Amniotic stem cell (primary cell): Measurements from ENCODE around the gene C9.
"Not testable (repeated sequence)": the region's sequence is repeated elsewhere in the genome, so short reads cannot be mapped to it uniquely, and the experiment has no call there.

Experiments used
- DNase-seq: peaks from one replicate; lab custom pipeline; 2025; lab: John Stamatoyannopoulos, UW

The C9 gene

DNA sequence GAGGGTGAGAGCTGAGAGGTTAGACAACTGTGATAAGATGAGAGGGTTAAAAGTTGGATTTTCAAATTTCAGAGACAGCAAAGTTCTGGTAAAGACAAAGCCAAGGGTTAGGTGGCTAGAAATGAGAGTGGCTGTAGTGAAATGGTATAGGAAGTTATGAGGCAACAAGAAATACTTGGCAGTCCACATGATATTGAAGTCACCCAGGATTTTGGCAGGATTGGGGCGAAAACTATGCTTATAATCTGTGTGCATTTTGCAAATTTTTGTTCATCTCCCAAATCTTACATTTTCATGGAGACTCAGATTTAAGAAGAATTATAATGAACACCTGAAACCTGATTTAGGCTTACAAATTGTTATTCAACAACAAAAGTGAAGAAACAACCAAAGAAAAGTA lies 35.6 kb downstream of the C9 start:
- DNase-seq: no peak

DNA sequence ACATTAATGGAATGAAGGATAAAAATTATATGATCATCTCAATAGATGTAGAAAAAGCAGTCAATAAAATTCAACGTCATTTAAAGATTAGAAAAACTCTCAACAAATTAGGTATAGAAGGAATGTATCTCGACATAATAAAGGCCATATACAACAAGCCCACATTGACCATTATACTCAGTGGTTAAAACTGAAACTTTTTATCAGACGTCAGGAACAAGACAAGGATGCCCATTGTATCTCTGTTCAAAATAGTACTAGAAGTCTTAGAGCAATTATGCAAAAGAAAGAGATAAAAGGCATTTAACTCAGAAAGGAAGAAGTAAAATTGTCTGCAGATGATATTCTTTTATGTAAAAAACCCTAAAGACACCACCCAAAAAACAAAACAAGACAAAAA lies 40.8 kb downstream of the C9 start:
- no peak for DNase-seq

DNA sequence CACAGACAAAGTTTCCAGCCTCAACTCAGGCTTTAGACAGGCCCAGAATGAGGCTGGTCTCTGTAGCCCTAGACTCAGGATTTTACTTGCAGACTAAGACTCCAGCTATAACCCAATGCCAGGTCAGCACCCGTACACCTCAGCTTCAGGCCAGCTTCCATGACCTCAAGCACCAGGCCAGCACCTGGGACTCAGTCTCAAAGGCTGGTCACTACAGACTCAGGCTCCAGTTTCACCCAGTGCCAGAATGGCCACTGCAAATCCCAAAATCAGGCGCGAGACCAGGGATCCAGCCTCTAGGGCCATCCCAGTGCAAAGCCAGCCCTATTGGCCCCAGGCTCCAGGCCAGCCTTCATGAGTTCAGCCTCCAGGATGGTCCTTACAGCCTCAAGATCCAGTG lies 44.9 kb downstream of the C9 start:
- no peak for DNase-seq

DNA sequence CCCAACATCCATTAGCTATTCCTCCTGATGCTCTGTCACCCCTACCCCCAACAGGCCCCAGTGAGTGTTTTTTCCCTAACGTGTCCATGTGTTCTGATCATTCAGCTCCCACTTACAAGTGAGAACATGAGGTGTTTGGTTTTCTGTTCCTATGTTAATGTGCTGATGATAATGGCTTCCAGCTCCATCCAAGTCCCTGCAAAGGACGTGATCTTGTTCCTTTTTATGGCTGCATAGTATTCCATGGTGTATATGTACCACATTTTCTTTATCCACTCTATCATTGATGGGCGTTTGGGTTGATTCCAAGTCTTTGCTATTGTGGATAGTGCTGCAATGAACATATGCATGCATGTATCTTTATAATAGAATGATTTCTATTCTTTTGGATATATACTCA lies 47.8 kb downstream of the C9 start:
- DNase-seq: not testable (repeated sequence)

DNA sequence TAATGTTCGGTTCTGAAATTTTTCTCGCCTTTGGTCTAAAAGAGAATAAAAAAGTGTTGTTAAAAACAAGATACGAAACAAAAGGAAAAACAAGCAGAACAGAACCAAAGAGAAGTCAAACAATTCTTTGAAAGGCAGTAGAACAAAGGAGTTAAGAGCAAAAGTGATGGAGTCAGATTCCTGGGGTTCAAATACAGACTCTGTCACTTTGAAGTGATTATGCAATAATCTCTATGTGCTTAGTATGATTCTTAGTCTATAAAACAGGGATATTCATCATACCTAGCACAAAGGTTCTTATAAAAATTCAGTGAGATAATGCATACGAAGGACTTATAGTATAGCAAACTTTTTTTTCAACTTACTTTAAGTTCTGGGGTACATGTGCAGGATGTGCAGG lies 48.3 kb downstream of the C9 start:
- no peak for DNase-seq

DNA sequence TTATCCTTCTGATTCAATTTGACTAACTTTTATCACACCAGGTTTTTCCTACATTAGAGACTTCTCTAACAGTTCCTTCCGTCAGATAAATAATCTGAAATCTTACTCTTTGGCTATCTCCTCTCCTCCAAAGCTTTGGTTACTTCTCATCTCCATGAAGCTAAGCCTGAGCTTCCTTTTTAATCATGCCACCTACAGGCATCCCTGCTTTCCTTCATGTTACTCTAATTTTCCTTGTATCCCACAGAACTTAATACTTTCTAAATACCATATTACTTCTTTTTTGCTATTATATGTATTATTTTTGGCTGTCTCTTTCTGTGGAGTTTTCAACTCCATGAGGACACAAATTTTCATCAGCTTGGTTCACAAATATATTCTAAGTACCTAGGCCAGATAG lies 49.7 kb downstream of the C9 start:
- DNase-seq: no peak

DNA sequence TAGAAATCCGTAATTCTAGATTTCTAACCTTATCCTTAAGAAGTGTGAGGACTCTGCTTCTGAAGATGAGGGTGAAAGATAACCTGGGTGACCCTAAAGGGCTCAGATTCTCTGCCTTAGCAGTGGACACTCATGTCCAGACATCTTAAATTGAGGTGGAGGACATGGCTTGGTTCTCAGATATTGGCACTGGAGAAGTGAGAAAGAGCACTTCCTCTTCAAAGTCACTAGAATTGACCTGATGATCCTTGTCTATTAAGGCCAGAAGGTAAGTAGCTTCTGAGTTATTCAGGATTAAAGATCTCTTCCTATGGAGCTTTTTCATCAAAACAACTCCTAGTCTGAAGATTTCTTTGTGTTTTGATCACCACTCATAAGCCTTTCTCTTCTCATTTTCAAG lies 54.8 kb downstream of the C9 start:
- no peak for DNase-seq

DNA sequence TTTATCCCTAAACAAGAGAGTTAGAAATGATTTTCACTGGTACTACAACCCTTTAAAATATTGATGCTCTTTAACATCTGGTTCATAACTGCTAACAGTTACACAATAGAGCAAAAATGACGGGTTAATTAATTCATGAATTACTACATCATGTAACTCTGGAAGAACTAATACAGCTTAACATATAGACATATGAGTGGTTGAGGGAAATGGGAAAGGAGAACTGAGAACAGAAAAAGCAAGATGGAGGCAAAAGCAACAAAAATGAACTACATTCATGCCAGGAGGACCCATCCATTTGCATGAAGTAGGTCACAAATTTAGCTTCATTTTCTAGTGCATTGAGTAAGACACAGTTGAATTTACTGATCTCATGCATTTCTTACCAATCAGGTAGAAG lies 61.8 kb downstream of the C9 start:
- DNase-seq: no peak

DNA sequence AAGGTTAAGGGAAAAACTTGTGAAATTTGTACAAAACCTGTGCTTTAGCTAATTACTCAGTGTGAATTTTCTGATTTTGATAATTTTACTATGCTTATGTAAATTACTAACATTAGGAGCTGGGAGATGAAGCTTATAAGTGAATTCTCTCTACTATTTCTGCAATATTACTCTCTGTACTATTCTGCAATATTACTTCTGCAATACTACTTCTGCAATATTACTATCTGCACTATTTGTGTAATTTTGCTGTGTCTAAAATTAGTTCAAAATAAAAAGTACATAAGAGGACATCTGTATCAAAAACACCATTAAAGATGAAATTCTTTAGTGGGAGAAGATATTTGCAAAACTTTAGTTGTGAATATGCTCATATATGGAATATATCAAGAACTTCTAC lies 62.9 kb downstream of the C9 start:
- DNase-seq: no peak

DNA sequence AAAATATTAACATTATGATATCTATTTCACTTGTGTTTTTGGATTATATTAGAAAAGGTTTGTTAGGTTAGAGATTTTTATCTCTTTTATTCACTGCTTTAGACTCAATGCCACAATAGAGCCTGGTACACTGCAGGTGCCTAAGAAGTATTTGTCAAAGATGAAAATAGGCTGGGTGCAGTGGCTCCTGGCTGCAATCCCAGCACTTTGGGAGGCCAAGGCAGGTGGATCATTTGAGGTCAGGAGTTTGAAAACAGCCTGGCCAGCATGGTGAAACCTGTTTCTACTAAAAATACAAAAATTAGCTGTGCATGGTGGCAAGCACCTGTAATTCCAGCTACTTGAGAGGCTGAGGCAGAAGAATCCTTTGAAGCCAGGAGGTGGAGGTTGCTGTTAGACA lies 64.3 kb downstream of the C9 start:
- DNase-seq: no peak

DNA sequence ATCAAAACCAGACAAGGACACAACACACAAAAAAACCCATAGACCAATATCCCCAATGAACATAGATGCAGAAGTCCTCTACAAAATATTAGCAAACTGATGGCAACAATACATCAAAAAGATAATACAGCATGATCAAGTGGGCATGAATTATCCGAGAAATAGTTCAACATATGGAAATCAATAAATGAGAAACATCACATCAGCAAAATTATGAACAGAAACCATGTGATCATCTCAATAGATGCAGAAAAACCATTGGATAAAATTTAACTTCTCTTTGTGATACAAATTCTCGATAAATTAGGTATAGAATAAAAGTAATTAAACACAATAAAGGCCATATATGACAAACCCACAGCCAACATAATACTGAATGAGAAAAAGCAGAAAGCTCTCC lies 69.6 kb downstream of the C9 start:
- no peak for DNase-seq

DNA sequence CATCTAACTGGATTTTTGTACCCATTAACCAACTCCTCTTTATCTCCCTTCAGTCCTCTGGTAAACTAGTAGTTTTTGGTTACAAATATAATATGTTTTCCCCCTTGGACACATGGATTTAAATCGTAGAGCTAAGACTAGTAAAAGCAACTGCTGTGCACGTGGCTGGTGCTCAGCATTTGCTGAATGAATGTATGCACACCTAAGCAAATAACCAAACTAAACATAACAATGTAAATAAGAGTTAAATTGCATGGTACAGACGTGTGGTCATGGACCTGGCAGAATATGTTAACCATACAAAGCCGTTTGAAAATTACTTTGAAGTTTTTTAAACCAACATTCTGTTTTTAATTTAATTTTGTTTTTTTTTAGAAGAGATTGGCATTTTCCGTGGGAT lies 79.7 kb downstream of the C9 start:
- no peak for DNase-seq

DNA sequence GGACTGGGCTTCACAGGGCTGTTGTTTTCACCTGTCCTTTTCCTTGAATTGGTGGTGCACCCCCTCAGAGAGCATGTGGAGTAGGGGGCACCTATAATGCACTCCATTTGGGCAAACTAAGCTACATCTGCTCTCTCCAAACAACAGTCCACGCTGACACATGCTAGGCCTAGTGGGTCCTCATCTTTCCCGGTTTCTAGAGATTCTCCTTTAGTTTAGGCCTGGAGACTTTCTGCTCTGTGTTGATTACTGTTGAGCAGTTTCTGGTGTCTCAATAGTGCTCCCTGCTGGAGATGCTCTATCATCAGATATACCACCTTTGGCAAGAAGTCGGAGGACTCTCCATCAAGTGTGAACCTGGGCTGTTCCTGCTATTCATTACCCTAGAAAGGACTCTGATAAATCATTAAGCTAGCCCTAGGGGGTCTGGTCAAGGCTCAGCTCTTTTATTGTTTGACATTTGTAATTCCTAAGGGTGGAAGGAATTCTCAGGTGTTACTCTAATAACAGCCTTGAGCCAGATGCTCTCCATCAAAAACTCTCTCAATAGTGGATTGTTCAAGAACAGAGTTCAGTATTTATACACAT lies 81.0 kb downstream of the C9 start:
- DNase-seq: peak; percentile 72

DNA sequence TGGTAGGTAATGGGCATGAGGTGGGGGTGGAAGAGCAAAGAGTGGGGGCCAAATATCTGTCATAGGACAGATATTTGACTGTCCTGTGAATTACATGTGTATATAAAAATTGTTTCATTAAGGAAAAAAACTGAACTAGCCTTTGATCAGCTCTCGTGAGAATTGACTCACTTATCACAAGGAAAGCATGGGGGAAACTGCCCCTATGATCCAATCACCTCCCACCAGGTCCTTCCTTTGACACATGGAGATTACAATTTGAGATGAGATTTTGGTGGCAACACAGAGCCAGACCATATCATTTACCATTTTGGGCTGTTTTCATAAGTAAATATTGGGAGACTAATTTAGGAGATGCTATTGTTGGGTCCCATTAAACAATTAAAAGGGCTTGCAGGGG lies 81.7 kb downstream of the C9 start:
- DNase-seq: no peak

DNA sequence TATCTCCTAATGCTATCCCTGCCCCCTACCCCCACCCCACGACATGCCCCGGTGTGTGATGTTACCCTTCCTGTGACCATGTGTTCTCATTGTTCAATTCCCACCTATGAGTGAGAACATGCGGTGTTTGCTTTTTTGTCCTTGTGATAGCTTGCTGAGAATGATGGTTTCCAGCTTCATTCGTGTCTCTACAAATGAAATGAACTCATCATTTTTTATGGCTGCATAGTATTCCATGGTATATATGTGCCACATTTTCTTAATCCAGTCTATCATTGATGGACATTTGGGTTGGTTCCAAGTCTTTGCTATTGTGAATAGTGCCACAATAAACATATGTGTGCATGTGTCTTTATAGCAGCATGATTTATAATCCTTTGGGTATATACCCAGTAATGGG lies 88.4 kb downstream of the C9 start:
- DNase-seq: not testable (repeated sequence)

DNA sequence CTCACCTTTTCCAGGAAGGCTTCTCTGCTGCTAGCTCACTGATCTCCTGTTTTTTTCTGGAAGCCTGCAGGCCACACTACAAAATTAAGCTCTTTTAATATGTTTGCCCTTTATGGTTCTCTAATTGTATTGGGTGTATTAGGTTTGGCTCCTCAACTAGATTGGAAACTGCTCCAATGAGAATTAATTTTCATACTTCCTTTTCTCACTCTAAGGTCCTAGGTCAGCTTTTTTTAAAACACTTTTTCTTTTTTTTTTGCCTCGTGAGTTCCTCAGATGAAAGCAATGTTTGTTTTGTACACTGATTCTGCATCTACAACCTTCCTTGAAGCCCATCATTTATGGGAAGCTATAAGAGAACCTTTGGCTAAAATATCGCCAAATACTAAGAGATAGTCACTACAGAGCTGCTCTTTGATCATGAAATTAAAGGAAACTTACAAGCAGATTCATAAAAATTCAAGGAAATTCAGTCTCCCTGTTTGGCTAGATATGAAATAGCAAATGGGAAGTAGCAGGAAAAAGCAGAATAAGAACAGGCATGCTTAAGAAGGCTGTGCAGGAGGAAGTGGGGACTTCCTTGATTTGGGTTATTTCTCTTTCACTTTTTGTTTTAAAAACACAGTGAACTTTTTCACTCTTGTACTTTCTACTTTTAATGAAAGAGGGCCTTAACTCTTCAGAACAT lies 89.8 kb downstream of the C9 start:
- no peak for DNase-seq

DNA sequence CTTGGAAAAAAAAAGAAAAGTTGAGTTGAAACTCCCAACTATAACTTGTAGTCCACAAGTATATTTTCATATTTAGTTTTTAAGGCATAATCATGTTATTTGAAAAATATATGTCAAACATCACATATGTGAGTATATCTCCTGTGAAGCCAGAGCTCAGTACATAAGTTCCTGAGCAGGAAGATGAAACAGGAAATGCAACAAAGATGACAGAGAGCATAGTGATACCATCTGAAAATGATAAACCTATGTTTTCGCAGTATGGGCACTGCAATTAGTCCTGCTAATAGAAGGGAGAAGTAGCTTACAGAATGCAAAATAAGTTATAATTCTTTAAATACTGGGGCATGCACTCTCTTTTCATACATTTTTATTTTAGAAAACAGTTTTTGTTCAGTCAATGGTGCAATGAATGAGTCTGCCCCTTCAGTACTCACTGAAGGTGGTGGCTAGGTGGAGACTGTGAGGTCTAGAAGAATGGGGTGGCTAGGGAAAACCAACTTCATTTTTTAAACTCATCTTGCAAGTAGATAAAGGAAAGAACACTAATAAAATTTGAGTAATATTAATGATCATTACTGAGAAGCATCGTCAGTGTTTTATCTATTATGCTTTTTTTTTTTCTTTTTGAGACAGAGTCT lies 90.9 kb downstream of the C9 start:
- DNase-seq: no peak

DNA sequence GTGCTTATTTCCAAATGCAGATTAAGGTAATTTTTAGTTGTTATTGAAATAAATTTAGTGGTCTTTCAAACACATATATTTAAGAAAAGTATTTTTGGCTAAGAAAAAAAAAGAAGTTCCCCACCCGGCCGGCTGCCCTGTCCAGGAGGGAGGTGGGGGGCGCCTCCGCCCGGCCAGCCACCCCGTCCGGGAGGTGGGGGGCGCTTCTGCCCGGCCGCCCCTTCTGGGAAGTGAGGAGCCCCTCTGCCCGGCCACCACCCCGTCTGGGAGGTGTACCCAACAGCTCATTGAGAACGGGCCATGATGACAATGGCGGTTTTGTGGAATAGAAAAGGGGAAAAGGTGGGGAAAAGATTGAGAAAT lies 91.4 kb downstream of the C9 start:
- not testable (repeated sequence) for DNase-seq

DNA sequence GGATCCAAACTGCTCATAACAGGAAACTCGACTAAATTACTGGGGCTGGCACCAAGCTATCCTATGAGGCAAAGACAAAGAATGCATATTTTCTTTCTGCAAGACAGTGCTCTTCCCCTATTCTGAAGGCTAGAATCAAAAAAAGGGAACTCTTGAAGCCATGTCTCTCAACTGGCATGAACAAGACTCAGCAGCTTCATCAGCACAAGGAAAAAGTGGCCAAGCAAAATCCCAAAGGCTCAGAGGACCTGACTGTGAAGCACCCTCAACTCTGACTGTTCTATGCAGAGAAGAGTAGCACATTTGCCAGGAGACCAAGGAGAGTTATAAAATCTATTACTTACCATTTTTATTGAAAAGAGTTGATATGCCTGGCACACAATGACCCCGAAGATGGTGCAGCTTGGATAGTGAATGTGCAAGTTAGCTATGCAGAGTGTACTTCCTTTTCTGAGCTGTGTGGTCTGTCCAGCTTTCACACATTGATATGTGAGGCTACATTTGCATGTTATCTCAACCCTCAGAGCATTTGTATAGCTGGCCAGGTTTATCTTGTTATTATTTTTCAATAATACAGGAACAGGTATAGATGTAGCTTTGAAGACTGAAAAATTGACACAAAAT lies 94.0 kb downstream of the C9 start:
- no peak for DNase-seq

DNA sequence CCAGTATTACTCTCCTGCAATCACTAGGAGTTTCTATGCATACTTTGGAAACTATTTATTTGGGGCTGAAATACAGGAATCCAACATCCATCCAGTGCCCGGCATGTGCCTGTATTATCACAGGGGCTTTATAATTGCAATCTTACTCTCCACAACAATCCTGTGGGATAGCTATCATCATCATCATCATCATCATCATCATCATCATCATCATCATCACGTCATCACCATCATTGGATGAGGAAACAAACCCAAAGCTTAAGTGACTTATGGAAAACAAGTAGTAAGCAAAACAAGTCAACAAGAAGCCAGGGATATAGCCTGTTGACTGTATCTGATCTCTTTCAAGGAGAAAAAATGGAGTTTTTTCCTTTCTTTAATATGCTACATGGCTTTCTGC lies 97.1 kb downstream of the C9 start:
- DNase-seq: no peak

DNA sequence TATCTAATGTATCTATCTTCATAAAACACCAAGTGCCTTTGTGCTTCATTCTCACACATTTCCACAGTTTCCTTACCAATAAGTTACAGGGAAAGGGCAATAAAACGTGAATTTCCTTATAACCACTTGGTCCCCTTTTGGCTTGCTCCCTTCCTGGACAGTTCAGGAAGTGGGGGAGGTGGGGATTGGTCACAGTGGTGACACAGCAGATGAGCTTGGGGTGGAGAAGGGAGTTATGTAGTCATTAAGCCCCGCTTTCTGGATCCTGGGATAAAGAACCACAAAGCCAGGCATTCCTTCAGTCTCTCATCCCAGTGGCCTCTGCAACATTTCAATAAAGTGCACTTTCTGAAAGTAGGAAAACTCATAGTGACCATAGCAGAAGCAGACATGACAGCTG lies 97.9 kb downstream of the C9 start:
- no peak for DNase-seq

DNA sequence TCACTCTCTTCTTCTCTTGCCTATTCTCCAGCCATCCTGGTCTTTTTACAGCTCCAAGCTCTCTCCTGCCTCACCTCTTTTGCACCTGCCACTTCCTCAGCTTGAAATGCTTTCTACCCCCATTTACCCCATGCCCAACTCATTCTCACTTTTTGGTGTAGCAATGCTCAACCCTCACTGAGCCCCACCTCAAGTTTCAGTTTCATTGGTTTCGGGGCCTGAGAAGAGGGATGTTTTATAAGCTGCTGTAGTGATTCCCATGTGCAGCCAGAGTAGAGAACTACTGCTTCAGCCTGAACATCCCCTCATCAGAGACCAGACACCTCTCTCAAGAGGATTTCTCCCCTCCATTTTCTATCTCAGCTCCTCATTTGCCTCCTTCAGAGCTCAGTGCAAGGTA lies 99.8 kb downstream of the C9 start:
- no peak for DNase-seq

DNA sequence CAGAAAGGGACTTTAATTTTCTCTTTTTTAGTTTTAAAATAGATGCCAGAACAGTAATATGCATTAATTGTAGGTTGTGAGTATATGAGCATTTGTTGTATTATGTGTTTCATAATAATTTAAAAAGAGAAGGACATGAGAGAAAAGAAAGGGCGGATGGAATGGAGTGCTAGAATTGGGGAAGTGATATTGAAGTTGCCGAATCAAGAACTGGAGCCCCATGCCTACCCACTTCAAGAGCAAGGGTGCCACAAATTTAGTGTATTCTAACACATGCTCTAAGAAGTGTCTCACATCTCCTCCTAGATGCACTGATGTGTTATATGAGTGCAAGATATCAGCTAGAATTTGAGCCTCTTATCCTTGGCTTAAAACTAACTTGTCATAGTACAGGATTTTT lies 101.3 kb downstream of the C9 start:
- no peak for DNase-seq

DNA sequence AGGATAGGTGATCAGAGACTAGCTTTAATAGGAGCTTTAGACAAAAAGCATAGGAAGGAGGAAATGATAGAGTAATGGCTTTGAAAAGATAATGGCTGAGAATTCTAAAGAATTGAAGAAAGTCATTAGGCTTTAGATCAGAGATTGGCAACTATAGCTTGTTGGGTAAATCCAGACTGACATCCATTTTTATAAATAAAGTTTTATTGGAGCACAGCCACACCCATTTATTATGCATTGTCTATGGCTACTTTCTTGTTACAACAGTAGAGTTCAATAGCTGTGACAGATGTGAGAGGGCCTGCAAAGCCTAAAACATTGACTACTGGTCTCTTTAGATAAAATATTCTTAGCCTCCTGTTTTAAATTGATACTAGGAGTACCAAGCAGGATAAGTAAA lies 104.2 kb downstream of the C9 start:
- DNase-seq: no peak
